ENCODE measurements around the gene SLC25A12.
"Not testable (repeated sequence)": the region's sequence is repeated elsewhere in the genome, so short reads cannot be mapped to it uniquely, and the experiment has no call there.

Gene SLC25A12

DNA sequence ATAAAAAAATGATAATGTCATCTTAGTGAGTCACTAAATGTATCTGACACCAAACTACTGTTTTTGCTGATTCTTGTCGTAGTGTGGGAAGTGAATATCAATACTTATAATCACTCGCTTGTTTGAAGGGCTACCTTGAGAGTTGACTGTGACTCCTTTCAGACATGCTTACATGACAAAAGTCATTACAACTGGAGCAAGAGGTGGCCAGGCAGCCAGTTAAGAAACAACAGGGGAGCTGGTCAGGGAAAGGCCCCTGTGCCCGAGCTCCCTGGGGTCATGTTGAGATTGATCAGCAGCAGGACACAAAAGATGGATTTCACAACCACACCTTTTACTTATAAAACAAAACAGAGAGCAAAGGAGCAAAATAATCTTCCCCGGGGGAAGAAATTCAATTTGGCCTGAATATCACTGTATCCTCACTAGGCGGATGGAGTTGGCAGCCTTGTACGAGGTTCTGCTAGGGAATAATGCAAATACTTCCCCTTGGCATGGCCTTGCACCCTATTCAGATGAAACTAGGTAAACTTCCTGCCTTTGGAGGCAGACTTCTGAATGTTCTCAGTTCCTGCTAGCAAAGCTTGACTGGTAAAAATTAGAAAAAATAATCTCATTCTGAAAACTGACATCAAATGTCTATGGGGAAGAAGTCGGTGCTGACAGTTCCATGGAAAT, 105.6 kb downstream of the SLC25A12 start:
- no peak overlapping the region for H3K27ac ChIP-seq
- DNase-seq: no peak
- peaks cover 19% of the 10 kb centered on the region for H3K36me3 ChIP-seq
- no peak overlapping the region for H3K4me3 ChIP-seq (ENCODE audit: low read depth, low read length)
- H3K27me3 ChIP-seq (ENCODE audit: insufficient read depth, low read depth, severe bottlenecking): no peaks in the 10 kb centered on the region
- H3K9me3 ChIP-seq (ENCODE audit: severe bottlenecking): no peaks in the 10 kb centered on the region
- TF ChIP-seq CTCF (IDR thresholded peaks at IDR 0.05; ENCODE audit: low read depth, low read length): no peak

GRCh38 chr2:171787333-171788072, 106.5 kb downstream of the SLC25A12 start:
- Histone ChIP-seq H3K9me3 (ENCODE audit: severe bottlenecking) (no peaks in the 10 kb centered on the region), H3K4me3 (ENCODE audit: low read depth, low read length) (no peak overlapping the region), H3K27ac (no peak overlapping the region), H3K36me3 (peaks cover 19% of the 10 kb centered on the region), H3K27me3 (ENCODE audit: insufficient read depth, low read depth, severe bottlenecking) (no peaks in the 10 kb centered on the region)
- no peak for TF ChIP-seq CTCF (IDR thresholded peaks at IDR 0.05; ENCODE audit: low read depth, low read length)
- no peak for DNase-seq

GRCh38 chr2:171785450-171785849, 108.6 kb downstream of the SLC25A12 start:
- no peaks in the 10 kb centered on the region for H3K27me3 ChIP-seq (ENCODE audit: insufficient read depth, low read depth, severe bottlenecking)
- H3K4me3 ChIP-seq (ENCODE audit: low read depth, low read length): no peak overlapping the region
- no peak for TF ChIP-seq CTCF (IDR thresholded peaks at IDR 0.05; ENCODE audit: low read depth, low read length)
- H3K9me3 ChIP-seq (ENCODE audit: severe bottlenecking): no peaks in the 10 kb centered on the region
- no peak overlapping the region for H3K27ac ChIP-seq
- peaks cover 19% of the 10 kb centered on the region for H3K36me3 ChIP-seq
- no peak for DNase-seq

DNA sequence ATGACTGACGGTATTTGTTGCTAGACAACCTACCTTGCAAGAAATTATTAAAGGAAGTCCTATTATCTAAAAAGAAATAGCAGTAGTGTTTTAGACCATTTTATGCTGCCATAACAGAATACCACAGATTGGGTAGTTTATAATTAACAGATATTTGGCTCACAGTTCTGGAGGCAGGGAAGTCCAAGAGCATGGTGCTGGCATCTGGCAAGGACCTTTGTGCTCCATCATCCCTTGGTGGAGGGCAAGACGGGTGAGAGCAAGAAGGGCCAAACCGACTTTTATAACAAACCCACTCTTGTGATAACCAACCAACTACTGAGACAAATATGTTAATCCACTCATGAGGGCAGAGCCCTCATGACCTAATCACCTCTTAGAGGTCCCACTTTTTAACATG, 115.5 kb downstream of the SLC25A12 start:
- TF ChIP-seq CTCF (IDR thresholded peaks at IDR 0.05; ENCODE audit: low read depth, low read length): no peak
- H3K27me3 ChIP-seq (ENCODE audit: insufficient read depth, low read depth, severe bottlenecking): no peaks in the 10 kb centered on the region
- H3K36me3 ChIP-seq: peaks cover under 1% of the 10 kb centered on the region; the same call in 1 of the 2 replicates
- no peak overlapping the region for H3K27ac ChIP-seq
- H3K9me3 ChIP-seq (ENCODE audit: severe bottlenecking): peaks cover 4% of the 10 kb centered on the region
- no peak for DNase-seq
- H3K4me3 ChIP-seq (ENCODE audit: low read depth, low read length): no peak overlapping the region

- not testable (repeated sequence) for H3K9me3 ChIP-seq (ENCODE audit: severe bottlenecking); H3K27me3 ChIP-seq (ENCODE audit: insufficient read depth, low read depth, severe bottlenecking); DNase-seq; H3K36me3 ChIP-seq; H3K4me3 ChIP-seq (ENCODE audit: low read depth, low read length); H3K27ac ChIP-seq
Measured at GRCh38 chr2:171774581-171774980, 119.5 kb downstream of the SLC25A12 start.

DNA sequence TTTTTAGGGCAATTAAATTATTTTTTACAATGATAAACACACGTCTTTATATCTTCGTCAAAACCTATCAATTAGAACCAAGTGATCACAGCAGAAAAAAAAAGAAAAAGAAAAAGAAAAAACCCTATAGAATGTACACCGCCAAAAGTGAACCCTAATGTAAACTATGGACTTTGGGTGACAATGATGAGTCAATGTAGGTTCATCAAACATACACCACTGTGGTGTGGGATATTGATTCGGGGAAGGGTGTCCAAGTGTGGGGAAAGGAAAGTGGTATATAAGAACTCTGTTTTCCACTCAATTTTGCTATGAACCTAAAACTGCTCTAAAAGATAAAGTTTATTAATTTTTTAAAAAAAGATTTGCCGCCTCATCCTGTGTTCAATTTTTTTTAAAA, 121.7 kb downstream of the SLC25A12 start:
- Histone ChIP-seq H3K4me3 (ENCODE audit: low read depth, low read length) (no peak overlapping the region), H3K9me3 (ENCODE audit: severe bottlenecking) (no peaks in the 10 kb centered on the region), H3K36me3 (no peaks in the 10 kb centered on the region; the same call in 1 of the 2 replicates), H3K27ac (no peak overlapping the region), H3K27me3 (ENCODE audit: insufficient read depth, low read depth, severe bottlenecking) (no peaks in the 10 kb centered on the region)
- TF ChIP-seq CTCF (IDR thresholded peaks at IDR 0.05; ENCODE audit: low read depth, low read length): no peak
- no peak for DNase-seq
